Measurements from ENCODE around the gene AP3S2. TPM values are rescaled to one million over a fixed set of nuclear protein-coding genes. Genes with fewer than 3 reads are reported as not detected.

AP3S2 gene
- total and polyA plus RNA-seq, 2 experiments from 2014 or later, result 9.4 to 93.3 TPM

DNA sequence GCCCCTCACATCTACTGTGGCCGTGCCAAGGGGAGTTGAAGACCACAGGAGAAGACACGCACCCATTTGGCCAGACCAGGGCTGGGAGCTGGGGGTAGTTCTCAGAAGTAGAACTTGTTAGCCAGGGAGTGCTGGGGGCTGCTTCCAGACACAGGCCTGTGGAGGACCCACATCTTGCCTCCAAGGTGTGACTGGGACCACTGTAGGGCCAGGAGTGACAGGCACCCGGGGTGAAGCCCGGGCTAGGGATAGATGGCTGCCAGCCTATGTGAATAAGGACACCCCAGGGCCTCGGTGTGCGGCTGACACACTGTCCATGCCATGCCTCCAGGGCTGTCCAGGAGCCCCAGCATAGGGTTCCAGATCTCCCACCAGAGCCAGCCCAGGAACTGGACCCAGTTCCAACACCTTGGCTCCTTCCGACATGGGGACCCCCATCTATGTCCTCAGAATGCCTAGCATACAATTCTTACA is 80.9 kb downstream of the AP3S2 start (continued):
- TF ChIP-seq, protein P1, sequence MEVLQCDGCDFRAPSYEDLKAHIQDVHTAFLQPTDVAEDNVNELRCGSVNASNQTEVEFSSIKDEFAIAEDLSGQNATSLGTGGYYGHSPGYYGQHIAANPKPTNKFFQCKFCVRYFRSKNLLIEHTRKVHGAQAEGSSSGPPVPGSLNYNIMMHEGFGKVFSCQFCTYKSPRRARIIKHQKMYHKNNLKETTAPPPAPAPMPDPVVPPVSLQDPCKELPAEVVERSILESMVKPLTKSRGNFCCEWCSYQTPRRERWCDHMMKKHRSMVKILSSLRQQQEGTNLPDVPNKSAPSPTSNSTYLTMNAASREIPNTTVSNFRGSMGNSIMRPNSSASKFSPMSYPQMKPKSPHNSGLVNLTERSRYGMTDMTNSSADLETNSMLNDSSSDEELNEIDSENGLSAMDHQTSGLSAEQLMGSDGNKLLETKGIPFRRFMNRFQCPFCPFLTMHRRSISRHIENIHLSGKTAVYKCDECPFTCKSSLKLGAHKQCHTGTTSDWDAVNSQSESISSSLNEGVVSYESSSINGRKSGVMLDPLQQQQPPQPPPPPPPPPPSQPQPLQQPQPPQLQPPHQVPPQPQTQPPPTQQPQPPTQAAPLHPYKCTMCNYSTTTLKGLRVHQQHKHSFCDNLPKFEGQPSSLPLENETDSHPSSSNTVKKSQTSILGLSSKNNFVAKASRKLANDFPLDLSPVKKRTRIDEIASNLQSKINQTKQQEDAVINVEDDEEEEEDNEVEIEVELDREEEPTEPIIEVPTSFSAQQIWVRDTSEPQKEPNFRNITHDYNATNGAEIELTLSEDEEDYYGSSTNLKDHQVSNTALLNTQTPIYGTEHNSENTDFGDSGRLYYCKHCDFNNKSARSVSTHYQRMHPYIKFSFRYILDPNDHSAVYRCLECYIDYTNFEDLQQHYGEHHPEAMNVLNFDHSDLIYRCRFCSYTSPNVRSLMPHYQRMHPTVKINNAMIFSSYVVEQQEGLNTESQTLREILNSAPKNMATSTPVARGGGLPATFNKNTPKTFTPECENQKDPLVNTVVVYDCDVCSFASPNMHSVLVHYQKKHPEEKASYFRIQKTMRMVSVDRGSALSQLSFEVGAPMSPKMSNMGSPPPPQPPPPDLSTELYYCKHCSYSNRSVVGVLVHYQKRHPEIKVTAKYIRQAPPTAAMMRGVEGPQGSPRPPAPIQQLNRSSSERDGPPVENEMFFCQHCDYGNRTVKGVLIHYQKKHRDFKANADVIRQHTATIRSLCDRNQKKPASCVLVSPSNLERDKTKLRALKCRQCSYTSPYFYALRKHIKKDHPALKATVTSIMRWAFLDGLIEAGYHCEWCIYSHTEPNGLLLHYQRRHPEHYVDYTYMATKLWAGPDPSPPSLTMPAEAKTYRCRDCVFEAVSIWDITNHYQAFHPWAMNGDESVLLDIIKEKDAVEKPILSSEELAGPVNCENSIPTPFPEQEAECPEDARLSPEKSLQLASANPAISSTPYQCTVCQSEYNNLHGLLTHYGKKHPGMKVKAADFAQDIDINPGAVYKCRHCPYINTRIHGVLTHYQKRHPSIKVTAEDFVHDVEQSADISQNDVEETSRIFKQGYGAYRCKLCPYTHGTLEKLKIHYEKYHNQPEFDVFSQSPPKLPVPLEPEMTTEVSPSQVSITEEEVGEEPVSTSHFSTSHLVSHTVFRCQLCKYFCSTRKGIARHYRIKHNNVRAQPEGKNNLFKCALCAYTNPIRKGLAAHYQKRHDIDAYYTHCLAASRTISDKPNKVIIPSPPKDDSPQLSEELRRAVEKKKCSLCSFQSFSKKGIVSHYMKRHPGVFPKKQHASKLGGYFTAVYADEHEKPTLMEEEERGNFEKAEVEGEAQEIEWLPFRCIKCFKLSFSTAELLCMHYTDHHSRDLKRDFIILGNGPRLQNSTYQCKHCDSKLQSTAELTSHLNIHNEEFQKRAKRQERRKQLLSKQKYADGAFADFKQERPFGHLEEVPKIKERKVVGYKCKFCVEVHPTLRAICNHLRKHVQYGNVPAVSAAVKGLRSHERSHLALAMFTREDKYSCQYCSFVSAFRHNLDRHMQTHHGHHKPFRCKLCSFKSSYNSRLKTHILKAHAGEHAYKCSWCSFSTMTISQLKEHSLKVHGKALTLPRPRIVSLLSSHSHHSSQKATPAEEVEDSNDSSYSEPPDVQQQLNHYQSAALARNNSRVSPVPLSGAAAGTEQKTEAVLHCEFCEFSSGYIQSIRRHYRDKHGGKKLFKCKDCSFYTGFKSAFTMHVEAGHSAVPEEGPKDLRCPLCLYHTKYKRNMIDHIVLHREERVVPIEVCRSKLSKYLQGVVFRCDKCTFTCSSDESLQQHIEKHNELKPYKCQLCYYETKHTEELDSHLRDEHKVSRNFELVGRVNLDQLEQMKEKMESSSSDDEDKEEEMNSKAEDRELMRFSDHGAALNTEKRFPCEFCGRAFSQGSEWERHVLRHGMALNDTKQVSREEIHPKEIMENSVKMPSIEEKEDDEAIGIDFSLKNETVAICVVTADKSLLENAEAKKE (CRISPR knock-in tag; IDR thresholded peaks at IDR 0.05), result no peak

DNA sequence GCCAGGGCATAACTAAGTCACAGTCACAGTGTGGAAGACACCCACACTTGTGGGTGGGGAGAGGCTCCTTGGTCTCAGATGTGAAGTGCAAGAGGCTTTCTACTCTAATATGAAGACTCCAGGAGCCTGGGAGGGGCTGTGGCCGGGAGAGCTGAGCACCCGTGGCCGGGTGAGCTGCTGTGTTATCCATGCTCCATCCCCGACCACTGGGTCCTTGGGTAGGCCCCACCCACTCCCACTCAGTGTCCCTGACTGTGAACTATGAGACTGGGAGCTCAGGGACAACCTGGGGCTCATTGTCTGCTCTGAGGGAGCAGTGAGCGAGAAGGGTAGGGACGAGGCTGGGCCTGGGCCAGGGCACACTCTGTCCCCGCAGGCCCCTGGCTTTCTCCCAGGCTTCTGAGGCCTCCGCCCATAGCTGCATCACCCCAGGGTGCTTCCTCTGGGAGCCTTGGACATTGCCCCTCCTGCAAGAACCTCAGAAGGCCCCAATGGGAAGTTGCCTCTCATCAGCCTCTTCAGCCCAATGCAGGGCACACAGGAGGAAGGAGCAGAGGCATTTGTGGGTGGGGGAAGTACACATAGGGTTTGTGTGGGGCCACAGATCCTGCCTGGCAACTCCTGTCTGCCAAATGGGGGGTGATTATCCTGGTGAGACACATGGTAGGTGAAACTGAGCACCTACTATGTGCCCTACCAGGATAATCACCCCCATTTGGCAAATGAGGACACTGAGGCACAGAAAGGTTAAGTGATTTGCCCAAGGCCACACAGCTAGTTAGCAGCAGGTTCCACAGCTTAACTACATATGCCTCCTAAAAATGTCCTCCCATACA is 81.6 kb downstream of the AP3S2 start:
- ATAC-seq (no peak), DNase-seq (ENCODE audit: low spot score) (no peak)
- H2AFZ ChIP-seq, result no peak overlapping the region
- Mint-ChIP-seq H3K4me1 (peaks cover under 1% of the 10 kb centered on the region; the same call in 1 of the 3 replicates), H3K9me3 (peaks cover 14% of the 10 kb centered on the region), H3K4me3 (no peak overlapping the region), H3K36me3 (ENCODE audit: low read depth) (peaks cover 6% of the 10 kb centered on the region; the same call in 1 of the 3 replicates), H3K27me3 (ENCODE audit: insufficient read depth, low read depth, poor library complexity) (peaks cover 51% of the 10 kb centered on the region), H3K27ac (no peak overlapping the region)
- H3K27ac ChIP-seq (ENCODE audit: low read depth), result no peak overlapping the region
- H3K4me3 ChIP-seq, result no peak overlapping the region
- H4K20me1 ChIP-seq (replicated peaks; ENCODE audit: insufficient read depth), result no peaks in the 10 kb centered on the region; the same call in 1 of the 2 replicates
- H3K4me1 ChIP-seq (ENCODE audit: insufficient read depth), result no peaks in the 10 kb centered on the region
- TF ChIP-seq, protein P2, sequence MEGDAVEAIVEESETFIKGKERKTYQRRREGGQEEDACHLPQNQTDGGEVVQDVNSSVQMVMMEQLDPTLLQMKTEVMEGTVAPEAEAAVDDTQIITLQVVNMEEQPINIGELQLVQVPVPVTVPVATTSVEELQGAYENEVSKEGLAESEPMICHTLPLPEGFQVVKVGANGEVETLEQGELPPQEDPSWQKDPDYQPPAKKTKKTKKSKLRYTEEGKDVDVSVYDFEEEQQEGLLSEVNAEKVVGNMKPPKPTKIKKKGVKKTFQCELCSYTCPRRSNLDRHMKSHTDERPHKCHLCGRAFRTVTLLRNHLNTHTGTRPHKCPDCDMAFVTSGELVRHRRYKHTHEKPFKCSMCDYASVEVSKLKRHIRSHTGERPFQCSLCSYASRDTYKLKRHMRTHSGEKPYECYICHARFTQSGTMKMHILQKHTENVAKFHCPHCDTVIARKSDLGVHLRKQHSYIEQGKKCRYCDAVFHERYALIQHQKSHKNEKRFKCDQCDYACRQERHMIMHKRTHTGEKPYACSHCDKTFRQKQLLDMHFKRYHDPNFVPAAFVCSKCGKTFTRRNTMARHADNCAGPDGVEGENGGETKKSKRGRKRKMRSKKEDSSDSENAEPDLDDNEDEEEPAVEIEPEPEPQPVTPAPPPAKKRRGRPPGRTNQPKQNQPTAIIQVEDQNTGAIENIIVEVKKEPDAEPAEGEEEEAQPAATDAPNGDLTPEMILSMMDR (conservative IDR thresholded peaks at IDR 0.05; ENCODE audit: low read depth in 2 of 2), result no peak
- TF ChIP-seq JUNB (IDR thresholded peaks at IDR 0.05; ENCODE audit: unreplicated experiment) (no peak), ZNF331 (CRISPR knock-in tag; IDR thresholded peaks at IDR 0.05; ENCODE audit: low read depth) (no peak)
- no peaks in the 10 kb centered on the region for H3K9me2 ChIP-seq (ENCODE audit: insufficient read depth)
- H3K36me3 ChIP-seq (ENCODE audit: insufficient read depth), result no peaks in the 10 kb centered on the region
- no peaks in the 10 kb centered on the region for H3K79me2 ChIP-seq (replicated peaks; ENCODE audit: insufficient read depth)
- no peak overlapping the region for H3K4me2 ChIP-seq
- H3F3A ChIP-seq (replicated peaks; ENCODE audit: low read depth), result no peaks in the 10 kb centered on the region
- peaks cover 37% of the 10 kb centered on the region for H3K27me3 ChIP-seq (ENCODE audit: insufficient read depth)

Measured in GM23338 (cell line).